SJCRH30 (cell line): Measurements from ENCODE around the gene KRT9. TPM values are rescaled to one million over a fixed set of nuclear protein-coding genes. Genes with fewer than 3 reads are reported as not detected.
"Not testable (repeated sequence)": the region's sequence is repeated elsewhere in the genome, so short reads cannot be mapped to it uniquely, and the experiment has no call there.

Experiments used
- DNase-seq, 2 experiments: peaks; one replicate each; pipeline ENCODE4 v3.0.0-alpha.2; 2015 to 2020
- H3K27ac ChIP-seq: fragments of 250-450 bp; sonication (Bioruptor Pico); 2 replicates; pipeline ENCODE4 v1.5.1; 2020; ENCODE audit warnings: mild to moderate bottlenecking, moderate library complexity
- H3K27me3 ChIP-seq: fragments of 250-450 bp; sonication (Bioruptor Pico); 2 replicates; pipeline ENCODE4 v1.5.1; 2020; ENCODE audit warnings: mild to moderate bottlenecking, moderate library complexity
- H3K36me3 ChIP-seq: fragments of 250-450 bp; sonication (Bioruptor Pico); 2 replicates; pipeline ENCODE4 v1.5.1; 2020; ENCODE audit warnings: mild to moderate bottlenecking, moderate library complexity
- H3K4me1 ChIP-seq: fragments of 250-450 bp; sonication (Bioruptor Pico); 2 replicates; pipeline ENCODE4 v1.5.1; 2020; ENCODE audit warnings: mild to moderate bottlenecking, moderate library complexity
- H3K4me3 ChIP-seq: fragments of 250-450 bp; sonication (Bioruptor Pico); 2 replicates; pipeline ENCODE4 v1.5.1; 2020; ENCODE audit warnings: mild to moderate bottlenecking, moderate library complexity
- H3K9me3 ChIP-seq: fragments of 250-450 bp; sonication (Bioruptor Pico); replicated peaks from 2 replicates; pipeline ENCODE4 v1.5.1; 2020; ENCODE audit warnings: mild to moderate bottlenecking, moderate library complexity
- total RNA-seq: library from RNA; depleted of rRNA; stranded (reverse); fragments of >200 nt; shearing (Covaris generic); gene quantifications from 2 replicates; pipeline ENCODE4 v1.2.3, GENCODE V29; 2014

Gene KRT9
- total RNA-seq, 1 experiment from 2014 or later, result not detected

DNA sequence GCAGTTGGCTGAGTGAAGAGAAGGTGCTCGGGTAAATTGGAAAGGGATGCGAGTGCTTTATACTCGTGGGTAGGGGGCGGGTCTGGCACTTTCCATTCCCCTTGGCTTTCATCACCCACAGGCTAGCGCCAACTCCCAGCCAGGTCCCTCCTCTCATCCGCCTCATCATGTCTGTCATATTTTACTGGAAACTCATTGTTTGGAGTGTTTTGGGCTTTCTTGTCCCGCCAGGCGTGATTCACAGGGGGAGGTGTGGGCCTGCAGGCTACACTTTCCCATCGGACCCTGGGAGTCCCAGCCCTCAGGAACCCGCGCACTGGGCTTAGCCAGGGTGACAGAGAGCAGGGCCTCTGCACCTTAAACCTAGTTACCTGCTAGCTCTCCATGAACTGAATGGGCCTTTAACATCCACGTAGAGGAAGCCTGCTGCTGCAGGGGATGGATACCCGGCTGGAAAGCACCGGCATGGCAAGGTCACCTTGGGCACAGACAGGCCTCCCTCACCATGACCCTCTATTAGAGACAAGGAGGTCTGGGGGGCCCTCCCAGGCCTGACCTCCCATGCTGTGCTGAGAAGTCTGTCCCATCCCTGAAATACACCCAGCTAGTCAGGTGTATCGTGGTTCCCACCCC is 15.1 kb upstream of the KRT9 start, which contains the start of gene KRT14:
Gene KRT14, minus strand, starts transcription at position 33 of the 633 bp plus-strand sequence. CDS start 61 bp downstream, outside the sequence.
- Histone ChIP-seq H3K36me3 (no peaks in the 10 kb centered on the region), H3K9me3 (no peaks in the 10 kb centered on the region), H3K4me3 (no peak within 1 kb of the TSS), H3K27ac (no peak within 1 kb of the TSS), H3K4me1 (no peaks in the 10 kb centered on the region), H3K27me3 (no peaks in the 10 kb centered on the region)
- DNase-seq, result no peak

DNA sequence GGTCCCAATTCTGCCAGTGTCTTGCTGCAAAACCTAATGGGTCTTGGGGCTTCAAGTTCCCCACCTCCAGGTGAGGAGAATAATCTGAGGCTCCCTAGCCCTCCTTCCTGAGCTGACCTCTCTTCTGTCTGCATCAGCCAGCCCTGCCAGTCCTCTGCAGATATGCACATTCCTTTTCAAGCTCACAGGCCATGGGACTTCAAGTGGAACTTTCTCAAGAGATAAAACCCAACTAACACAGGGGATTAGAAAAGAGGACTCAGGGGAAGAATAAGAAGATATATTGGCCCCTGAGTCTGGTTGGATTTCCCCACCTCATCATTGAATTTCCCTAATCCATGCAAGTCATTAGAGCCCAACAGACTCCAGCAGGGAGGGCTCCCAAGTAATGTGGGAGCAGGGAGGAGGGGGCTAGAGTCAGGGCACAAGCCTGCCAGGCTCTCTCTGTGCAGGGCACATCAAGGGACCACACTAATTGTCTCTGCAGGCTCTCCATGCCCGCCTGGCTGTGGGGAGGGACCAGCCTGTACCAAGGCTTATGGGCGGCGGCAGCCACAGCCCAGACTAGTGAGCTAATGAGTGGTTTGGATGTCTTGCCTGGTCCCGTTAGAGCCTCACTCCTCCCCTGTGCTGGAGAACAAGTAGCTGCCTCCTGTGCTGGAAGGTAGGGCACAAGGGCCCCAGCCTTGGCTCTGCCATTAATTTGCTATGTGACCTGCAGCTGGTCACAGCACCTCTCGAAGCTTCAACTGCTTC is 13.6 kb upstream of the KRT9 start:
- no peak overlapping the region for H3K4me3 ChIP-seq
- H3K27ac ChIP-seq, result no peak overlapping the region
- no peaks in the 10 kb centered on the region for H3K9me3 ChIP-seq
- H3K36me3 ChIP-seq, result no peaks in the 10 kb centered on the region
- DNase-seq, result no peak
- H3K4me1 ChIP-seq, result no peaks in the 10 kb centered on the region
- H3K27me3 ChIP-seq, result no peaks in the 10 kb centered on the region

DNA sequence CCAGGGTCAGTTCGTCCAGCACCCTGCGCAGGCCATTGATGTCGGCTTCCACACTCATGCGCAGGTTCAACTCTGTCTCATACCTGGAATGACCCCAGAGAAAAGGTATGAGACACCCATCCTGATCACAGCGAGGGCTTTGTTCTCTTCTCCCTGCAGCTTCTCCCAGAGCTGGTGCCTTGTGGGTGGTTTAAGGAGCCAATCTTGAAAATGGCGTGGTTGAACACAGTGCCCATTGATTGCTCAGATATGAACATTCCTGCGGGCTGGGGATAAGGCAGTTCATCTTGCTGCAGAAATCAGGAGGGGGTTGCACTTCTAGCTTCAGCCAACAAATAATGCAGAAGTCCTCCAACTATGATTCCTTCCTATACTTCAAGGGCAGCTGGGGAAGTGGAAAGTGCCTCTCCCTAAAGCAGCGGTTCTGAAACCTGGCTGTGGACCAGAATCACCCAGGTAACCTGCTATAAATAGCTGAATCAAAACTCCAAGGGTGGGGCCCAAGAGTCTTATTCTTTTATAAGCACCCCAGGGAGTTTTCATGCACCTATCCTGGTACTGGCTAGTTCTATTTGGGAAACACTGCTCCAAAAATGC is 12.6 kb upstream of the KRT9 start:
- DNase-seq, result not testable (repeated sequence)

DNA sequence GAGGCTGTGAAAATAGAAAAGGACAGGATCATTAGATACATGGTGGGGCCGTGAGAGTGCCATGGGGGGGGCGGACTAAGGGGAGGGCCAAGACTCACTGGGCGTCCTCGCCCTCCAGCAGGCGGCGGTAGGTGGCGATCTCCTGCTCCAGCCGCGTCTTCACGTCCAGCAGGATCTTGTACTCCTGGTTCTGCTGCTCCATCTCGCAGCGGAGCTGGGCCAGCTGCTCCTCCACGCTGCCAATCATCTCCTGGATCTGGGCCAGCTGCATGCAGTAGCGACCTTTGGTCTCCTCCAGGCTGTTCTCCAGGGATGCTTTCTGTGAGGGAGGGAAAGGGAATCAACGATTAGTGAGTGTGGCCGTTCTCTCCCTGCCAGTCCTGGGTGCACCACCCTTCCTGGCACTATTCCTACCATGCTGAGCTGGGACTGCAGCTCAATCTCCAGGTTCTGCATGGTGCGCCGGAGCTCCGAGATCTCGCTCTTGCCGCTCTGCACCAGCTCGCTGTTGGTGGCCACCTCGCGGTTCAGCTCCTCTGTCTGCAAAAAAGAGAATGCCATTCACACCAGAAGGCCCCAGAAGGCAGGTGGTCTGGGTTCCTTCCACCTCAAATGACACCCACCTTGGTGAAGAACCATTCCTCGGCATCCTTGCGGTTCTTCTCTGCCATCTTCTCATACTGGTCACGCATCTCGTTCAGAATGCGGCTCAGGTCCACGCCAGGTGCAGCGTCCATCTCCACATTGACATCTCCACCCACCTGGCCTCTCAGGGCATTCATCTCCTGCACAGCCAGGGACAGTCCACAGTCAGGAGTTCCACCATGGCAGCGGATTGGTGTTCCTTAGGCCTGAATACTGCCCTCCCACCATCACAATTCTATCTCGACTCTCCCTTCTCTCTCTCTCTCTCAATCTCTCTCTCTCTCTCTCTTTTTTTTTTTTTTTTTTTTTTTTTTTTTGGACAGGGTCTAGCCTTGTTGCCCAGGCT is 11.6 kb upstream of the KRT9 start:
- no peaks in the 10 kb centered on the region for H3K9me3 ChIP-seq
- peaks cover 2% of the 10 kb centered on the region; the same call in 1 of the 2 replicates for H3K4me1 ChIP-seq
- no peaks in the 10 kb centered on the region for H3K36me3 ChIP-seq
- no peaks in the 10 kb centered on the region for H3K27me3 ChIP-seq
- no peak for DNase-seq
- no peak overlapping the region for H3K27ac ChIP-seq
- H3K4me3 ChIP-seq, result no peak overlapping the region

More for the DNA sequence above, 12.6 kb upstream of the KRT9 start:
- H3K9me3 ChIP-seq, H3K36me3 ChIP-seq, H3K4me1 ChIP-seq, H3K4me3 ChIP-seq, H3K27ac ChIP-seq, H3K27me3 ChIP-seq: not testable (repeated sequence)

DNA sequence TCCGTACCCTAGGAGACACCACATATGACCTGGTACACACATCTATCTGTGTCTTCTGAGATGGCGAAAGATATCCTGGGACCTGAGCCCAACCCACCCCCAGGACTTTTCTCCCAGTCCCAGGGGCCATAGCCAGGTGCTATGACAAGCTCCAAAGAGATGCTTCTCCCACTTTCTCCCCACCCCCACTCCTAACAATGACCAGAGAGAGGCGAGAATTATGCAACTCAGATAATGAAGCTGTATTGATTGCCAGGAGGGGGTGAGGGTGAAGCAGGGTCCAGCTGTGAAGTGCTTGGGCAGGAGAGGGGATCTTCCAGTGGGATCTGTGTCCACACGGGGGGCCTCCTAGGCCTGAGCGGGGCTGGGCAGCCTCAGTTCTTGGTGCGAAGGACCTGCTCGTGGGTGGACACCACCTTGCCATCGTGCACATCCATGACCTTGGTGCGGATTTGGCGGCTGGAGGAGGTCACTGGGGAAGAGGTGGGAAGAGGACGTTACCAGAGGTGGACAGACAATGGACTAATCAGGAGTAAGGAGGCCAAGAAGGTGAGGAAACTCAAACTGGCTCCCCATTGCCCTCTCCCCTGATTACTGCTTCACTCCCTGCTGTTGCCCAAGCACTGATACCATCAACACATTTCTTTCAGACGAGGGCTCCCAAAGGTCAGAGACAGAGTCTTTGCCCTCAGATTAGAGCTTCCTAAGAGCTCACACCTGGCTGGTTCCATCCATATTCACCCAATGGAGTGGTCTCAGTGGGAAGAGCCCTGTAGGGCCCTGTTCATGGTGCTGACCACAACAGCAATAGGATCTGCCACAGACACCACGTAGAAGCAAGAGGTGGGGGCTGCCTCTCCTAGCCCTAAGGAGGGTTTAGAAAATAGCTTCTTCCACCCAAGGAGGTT is 10.5 kb upstream of the KRT9 start:
- not testable (repeated sequence) for H3K4me3 ChIP-seq, H3K27me3 ChIP-seq, DNase-seq, H3K27ac ChIP-seq, H3K36me3 ChIP-seq, H3K4me1 ChIP-seq, H3K9me3 ChIP-seq

DNA sequence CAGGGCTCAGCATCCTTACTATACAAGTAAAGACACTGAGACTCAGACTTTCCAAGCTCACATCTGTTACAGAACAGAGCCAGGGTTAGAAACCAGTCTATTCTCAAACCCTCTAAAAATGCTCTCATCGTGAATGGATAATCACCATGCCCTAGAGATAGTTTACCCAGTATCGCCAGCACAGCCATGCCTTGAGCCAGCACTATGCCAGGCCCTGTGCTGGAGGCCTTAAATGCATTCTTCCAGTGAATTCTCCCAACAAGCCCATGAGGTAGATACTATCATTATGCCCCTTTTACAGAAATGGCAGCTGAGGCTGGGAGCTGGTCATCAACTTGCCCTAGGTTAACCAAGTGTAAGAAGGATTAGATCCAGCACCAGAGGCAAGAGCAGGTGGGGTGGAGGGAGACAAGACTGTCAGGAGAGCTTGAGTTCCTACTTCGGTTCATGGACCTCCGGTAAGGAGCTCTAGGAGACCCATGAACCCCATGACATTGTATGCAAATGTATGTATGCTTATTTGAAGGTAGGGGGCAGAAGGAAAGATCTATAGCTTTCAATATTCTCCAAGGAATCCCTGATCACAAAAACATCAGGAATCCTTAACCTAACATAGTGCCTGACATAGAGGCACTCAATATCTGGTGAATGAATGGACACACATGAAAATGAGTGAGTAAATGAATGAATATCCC is 9.7 kb upstream of the KRT9 start:
- H3K9me3 ChIP-seq, result no peaks in the 10 kb centered on the region
- H3K27ac ChIP-seq, result no peak overlapping the region
- H3K36me3 ChIP-seq, result no peaks in the 10 kb centered on the region
- H3K27me3 ChIP-seq, result no peaks in the 10 kb centered on the region
- no peak overlapping the region for H3K4me3 ChIP-seq
- DNase-seq, result no peak
- peaks cover 2% of the 10 kb centered on the region; the same call in 1 of the 2 replicates for H3K4me1 ChIP-seq

DNA sequence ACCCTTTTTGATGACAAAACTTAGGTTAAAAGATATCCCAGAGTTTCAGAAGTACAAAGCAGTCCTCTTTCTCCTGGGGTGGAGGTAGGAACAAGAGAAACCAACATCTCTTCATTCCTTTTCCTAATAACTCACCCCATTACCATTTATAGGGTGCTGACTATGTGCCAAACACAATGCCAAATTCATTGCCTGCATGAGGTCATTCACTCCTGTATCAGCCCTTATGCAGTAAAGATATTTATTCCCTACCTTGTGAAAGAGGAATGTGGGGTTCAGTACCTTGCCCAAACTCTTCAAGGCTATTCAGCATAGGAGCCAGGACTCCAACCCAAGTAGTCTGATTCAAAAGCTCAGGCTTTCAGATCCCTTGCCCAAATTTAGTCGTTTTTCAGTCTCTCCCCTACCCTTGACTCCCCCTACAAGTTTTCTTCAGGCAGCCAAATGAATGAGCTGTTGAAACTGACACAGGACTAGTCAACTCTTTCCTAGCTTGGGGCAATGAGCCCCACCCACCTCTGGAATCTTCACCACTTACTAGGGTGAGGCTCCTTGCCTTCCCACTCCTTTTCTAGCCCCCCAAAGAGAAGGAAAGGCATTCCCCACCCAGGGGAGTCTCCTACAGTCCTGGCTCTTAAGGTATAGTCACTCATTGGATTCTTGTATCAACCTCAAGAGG is 9.0 kb upstream of the KRT9 start:
- H3K9me3 ChIP-seq, result no peaks in the 10 kb centered on the region
- DNase-seq, result no peak
- H3K4me1 ChIP-seq, result peaks cover 2% of the 10 kb centered on the region; the same call in 1 of the 2 replicates
- no peak overlapping the region for H3K4me3 ChIP-seq
- H3K36me3 ChIP-seq, result no peaks in the 10 kb centered on the region
- H3K27ac ChIP-seq, result no peak overlapping the region
- H3K27me3 ChIP-seq, result no peaks in the 10 kb centered on the region

DNA sequence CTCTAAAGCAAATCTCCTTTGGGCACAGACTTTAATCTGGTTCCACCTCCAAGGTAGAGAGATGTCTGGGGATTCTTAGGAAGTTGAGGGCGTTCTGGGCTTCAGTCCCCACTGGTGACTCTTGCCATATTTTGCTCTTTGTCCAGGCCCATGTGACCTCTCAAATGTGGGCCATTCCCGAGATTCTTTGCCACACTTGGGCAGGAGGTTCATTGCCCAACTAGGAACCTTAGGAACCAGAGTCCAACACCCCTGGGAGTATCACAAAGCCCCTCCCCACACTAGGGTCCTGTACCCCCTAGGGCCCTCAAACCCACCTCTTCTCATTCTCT is 8.4 kb upstream of the KRT9 start:
- DNase-seq, result no peak
- Histone ChIP-seq H3K9me3 (no peaks in the 10 kb centered on the region), H3K27me3 (no peaks in the 10 kb centered on the region), H3K4me3 (no peak overlapping the region), H3K27ac (no peak overlapping the region), H3K4me1 (peaks cover 2% of the 10 kb centered on the region; the same call in 1 of the 2 replicates), H3K36me3 (no peaks in the 10 kb centered on the region)

DNA sequence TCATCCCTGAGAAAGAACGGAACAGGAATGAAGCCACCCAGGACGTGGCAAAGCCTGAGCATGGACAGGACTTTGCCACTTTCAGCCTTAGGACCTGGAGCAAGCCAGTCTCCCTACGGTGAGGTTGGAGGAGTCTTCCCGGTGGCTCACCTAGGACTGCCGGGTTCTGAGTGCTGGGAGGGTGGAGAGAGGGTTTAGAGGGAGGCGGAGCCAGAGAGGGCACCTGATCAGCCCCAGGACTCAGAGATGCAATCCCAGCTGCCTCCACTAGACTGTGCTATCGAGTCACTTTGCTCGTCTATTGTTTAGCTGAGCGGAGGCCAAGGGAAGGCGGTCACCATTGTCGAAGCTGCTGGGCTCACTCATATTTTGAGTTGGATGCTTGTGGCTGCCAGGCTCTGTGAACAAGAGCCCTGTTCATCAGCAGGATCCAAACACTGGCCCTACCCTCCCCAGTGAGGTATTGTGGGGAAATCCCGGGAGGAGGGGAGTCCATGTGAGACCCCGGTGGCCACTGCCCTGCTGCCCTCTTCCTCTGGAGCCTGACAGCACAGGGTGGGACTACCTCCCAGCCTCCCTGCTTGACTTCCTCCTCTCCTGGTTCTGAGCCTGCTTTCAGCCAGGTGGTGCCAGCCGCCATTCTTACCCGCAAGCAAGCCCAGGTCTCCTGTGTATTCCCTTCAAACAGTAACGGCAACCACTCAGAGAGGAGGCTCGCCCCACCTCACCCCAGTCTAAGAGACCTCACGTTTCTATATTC is 7.8 kb upstream of the KRT9 start:
- H3K9me3 ChIP-seq, result no peaks in the 10 kb centered on the region
- DNase-seq, result peak; percentile 81 to 94

DNA sequence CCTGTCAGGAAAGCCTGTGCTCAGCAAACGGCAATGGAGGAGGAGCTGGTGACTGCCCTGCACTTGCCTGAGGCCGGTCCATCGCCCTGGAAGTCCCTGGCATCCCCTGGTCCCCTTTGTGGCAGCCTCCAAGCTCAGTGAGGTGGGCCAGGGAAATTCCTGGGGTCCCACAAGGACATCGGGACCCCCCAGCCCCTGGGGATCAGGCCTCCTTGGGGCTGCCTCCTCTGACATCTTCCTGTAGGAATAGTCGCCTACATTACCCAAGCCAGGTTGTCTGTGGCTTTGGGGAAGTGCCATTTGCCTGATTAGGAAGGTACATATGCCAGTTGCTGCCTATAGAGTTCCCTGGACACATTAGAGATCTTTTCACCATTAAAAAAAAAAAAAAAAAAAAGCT is 7.1 kb upstream of the KRT9 start:
- H3K9me3 ChIP-seq, result no peaks in the 10 kb centered on the region
- H3K27me3 ChIP-seq, result no peaks in the 10 kb centered on the region
- H3K4me3 ChIP-seq, result no peak overlapping the region
- H3K4me1 ChIP-seq, result peaks cover 2% of the 10 kb centered on the region; the same call in 1 of the 2 replicates
- DNase-seq, result no peak
- H3K36me3 ChIP-seq, result no peaks in the 10 kb centered on the region
- H3K27ac ChIP-seq, result no peak overlapping the region

More for the DNA sequence above, 7.8 kb upstream of the KRT9 start:
- H3K27ac ChIP-seq, result no peak overlapping the region
- H3K27me3 ChIP-seq, result no peaks in the 10 kb centered on the region
- H3K36me3 ChIP-seq, result no peaks in the 10 kb centered on the region
- no peak overlapping the region for H3K4me3 ChIP-seq
- peaks cover 2% of the 10 kb centered on the region; the same call in 1 of the 2 replicates for H3K4me1 ChIP-seq

DNA sequence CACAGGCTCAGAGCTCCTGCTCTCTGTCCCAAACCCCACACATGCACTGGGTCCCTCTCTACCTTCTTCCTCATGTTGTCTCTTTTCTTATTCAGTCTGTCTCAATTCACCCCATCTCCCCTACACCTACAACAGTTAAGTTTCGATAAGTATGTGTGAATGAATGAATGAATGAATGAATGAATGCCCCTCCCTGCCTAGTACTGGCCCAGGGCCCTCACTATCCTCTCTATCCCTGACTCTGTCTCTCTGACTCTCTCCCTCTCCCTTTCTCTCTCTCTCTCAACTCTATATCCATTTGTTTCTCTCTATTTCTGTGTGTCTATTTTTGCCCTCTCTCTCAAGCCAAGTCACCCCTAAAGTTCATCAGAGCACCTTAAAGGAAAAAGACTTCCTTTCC is 6.7 kb upstream of the KRT9 start:
- no peak for DNase-seq
- no peaks in the 10 kb centered on the region for H3K9me3 ChIP-seq
- H3K27ac ChIP-seq, result no peak overlapping the region
- no peaks in the 10 kb centered on the region for H3K36me3 ChIP-seq
- H3K4me1 ChIP-seq, result peaks cover 2% of the 10 kb centered on the region; the same call in 1 of the 2 replicates
- no peak overlapping the region for H3K4me3 ChIP-seq
- H3K27me3 ChIP-seq, result no peaks in the 10 kb centered on the region

DNA sequence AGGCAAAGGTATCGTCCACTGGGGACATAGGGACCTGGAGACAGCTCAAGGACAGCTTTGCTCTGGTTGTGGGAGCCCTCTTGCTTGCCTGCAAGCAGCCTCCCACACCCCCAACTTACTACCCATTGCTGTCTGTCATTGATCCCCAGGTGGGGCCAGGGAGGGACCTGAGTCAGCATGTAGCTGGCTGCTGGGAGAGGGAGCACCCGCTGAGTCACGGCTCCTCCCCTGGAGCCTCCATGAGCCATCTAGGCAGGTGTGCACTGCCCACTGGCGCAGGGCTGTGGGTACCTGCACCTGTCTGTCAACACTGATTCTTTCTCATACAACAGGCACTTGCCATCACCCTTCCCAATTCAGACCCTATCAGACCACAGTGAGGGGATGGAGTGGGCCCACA is 4.9 kb upstream of the KRT9 start:
- not testable (repeated sequence) for H3K27ac ChIP-seq, H3K4me1 ChIP-seq, DNase-seq, H3K27me3 ChIP-seq, H3K9me3 ChIP-seq, H3K36me3 ChIP-seq, H3K4me3 ChIP-seq
